Measurements from ENCODE around the gene RAVER1.
"Not testable (repeated sequence)": the region's sequence is repeated elsewhere in the genome, so short reads cannot be mapped to it uniquely, and the experiment has no call there.

RAVER1 gene

DNA sequence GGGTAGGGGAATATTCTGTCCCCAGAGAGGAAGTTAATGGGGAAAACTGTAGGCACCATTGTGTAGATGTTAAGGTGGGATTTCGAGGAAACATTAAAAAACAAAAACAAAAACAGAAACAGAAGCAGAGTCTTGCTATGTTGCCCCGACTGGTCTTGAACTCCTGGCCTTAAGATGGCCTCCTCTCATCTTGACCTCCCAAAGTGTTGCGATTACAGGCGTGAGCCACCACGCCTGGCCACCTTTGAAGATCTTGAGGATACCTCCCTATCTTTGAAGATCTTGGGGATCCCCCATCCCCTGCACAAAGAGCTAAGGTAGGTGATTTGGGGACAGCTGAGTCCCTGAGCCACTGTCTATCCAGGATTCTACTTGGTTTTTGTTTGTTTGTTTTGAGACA lies 6.6 kb upstream of the RAVER1 start:
- no peak for DNase-seq

DNA sequence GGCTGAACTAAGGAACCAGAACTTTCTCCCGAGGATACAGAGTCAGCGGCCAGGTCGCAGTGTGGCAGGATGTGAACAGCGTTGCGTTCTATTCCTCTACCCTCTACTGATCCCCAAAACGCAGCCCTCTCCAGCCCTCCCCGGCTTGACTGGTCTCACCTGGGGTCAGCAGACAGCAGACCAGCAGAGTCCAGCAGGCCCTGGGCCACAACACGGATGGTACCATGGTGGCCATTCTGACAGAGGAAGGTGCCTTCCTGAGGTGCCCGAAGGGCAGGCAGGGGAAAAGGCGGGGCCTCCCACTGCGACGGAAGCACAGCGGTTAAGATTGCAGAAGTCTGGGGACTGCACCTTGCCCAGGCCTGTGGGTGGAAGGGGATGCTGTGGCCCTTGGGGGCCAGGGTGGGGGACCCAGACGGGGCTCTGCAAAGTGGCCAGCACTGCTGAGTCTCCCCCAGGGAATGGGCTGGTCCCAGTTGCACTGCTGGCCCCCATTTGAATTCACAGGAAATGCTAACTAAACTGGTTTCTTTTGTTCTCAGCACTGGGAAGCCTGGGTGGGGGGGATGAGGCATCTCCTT lies 6.1 kb upstream of the RAVER1 start, which contains the start of gene ICAM3:
Gene ICAM3, minus strand, starts transcription at position 245 of the 581 bp plus-strand sequence. Its CDS starts 10 bp downstream, at position 235.
- DNase-seq: no peak

DNA sequence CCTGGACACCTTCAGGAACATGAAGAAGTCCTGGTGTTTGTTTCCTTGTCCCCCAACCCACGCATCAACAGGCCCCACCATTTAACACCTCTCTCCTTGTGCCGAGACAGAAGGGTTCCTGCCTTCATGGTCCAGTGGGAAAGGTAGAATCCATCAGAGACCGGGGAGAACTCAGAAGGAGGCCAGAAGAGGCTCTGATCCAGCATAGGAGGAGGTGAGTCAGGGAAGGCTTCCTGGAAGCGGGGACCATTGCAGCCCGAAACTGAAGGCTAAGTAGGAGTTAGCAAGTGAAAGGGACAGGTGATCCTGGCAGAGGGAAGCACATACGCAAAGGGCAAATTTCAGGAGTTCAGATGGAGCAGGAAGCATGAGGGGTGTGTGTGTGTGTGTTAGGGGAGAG lies 5.6 kb upstream of the RAVER1 start:
- no peak for DNase-seq

DNA sequence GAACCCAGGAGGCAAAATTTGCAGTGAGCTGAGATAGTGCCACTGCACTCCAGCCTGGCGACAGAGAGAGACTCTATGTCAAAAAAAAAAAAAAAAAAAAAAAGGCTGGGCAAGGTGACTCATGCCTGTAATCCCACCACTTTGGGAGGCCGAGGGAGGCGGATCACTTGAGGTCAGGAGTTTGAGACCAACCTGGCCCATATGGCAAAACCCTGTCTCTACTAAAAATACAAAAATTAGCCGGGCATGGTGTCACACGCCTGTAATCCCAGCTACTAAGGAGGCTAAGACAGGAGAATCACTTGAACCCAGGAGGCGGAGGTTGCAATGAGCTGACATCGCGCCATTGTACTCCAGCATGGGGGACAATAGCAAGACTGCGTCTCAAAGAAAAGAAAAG lies 3.4 kb upstream of the RAVER1 start:
- DNase-seq: not testable (repeated sequence)

DNA sequence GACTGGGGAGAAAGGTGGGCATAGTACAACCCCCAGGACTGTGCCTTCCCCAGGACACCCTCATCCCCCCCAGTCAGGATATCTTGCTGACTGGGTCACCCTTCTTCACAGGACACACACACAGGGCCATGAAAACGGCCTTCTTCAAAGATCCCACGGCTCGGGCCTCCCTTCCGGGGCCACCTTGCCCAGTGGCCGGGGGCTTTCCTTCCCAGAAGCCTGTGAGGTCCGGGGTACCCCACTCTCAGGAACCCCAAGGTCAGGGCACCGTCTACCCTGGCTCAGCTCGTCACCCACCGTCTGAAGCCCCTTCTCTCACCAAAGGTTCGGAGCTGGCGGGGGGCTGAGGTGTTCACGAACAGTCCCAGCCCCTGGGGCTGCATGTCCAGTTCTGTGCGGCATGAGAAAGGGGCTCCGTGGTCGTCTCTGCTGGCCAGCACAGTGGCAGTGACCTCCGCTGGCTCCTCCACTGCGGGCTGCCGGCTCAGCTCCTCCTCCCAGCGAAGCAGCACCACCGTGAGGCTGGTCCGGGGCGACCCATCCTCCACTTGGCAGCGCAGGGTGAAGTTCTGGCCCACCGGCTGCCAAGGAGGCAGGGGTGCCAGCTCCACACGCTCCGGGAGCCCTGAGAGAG lies 2.1 kb upstream of the RAVER1 start:
- DNase-seq: no peak

DNA sequence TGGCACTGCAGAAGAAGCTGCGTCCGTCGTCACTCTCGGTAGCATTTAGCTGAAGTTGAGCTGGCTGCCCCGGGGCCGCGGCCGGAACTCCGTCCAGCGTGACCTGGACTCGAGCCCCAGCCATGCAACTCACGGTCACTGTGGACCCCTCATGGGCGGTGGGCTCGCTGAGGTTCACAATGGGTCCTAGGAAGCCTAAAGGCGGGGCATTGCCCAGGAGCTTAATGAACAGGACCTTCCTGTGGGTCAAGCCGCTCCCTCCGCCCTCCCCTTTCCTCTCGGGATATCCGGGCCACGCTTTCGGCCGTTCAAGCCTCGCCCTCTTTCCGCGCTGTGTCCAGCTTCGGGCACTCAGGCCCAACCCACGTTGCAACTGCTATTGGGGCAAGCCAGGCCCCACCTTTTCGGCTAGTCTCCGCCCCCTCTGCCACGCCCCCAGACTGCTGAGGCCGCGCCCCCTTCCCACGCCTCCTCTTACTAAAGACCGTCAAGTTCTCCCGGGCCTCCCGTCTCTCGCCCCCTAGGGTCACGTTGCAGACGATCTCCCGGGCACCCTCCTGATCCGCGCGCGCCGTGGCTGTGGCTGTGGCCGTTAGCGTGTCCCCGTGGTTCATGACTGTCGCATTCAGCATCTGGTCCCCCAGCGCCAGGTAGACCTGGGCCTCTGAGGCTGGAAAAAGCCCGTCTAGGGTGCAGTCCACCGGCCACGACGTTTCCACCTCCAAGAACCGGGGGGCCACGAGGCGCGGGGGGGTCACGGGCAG lies 1.4 kb upstream of the RAVER1 start:
- DNase-seq: peak; percentile 95

DNA sequence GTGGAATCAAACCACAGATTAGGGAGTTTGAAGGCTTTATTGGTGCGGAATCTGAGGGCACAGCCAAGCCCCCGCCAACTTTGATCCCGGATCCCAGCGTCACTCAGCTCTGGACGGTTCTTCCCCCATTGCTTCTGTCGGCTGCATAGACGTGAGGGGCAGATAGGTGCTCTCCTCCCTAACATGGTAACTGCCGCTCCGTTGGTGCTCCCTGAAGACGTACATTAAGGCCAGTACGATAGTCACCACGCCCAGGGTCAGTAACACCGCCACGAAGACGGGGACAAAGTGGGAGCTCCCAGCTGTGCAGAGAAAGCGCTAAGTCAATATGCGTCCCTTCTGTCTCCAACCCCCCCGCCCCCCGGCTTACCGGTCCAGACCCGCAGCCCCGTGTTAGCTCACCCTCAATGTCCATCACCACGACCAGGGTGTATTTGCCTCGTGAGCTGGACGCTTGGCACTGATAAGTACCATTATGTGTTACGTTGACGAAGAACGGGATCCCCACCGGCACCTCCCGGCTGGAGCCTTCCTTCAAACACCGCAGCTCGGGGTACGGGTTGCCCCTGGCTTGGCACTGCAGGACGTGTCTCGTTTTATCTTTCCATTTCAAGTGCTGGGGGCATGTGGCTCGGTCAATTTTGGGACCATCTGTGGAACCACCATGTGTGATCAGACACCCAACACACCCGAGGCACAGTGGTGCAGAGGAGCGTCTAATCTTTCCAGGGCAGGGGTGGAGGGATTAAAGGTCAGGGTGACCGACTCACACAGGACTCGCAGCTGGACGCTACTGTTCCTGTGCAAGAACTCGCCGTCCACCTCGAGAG lies 644 bp upstream of the RAVER1 start:
- no peak for DNase-seq

DNA sequence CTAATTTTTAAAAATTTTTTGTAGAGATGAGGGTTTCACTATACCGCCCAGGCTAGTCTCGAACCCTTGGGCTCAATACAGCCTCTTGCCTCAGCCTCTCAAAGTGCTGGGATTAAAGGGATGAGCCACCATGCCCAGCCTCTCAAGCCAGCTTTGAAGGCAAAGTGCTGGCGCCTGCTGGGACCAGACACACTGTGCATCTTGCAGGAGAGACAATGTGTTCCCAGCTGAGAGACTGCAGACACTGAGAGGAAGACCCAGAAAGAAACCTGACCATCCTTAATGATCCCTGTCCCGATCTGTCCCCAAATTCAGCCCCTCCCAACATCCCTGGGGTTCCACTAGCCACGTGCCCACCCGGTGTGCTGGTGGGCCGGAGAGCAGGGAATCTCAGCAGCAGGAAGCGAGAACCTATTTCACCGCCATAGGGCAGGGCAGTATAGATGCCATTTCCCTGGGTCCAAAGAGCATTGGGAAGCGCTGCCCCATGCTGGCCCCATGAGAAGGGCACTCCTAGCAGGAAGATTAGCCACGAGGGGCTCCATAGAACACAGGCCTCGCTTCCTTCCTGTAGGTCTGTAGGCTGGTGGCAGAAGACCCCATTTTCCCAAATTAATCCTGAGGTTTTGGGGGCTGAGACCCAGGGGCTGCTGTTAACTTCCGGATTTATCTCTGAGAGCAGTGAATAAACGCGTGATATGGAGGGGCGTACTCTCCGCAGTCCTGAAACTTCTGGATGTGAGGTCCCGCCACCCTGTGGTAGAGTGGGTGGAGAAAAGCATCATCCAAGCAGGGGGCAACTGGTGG lies 968 bp downstream of the RAVER1 start:
- no peak for DNase-seq

DNA sequence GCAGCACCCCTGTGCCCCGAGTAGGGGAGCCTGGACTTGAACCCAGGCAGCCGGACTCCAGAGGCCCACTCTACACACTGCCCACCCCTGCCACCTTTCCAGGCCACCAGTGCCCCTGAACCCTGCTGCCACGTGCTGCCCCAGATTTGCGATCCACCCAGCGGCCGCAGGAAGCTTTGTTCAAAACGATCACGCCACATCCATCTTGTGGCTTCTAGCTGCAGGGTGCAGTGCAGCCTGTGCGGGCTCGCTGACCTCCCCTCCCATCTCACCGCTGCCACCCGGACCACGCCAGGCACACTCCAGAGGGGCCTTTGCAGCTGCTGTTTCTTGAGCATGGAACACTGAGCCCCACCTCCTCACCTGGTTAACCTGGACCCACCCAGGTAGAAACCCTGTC lies 3.8 kb downstream of the RAVER1 start:
- no peak for DNase-seq

DNA sequence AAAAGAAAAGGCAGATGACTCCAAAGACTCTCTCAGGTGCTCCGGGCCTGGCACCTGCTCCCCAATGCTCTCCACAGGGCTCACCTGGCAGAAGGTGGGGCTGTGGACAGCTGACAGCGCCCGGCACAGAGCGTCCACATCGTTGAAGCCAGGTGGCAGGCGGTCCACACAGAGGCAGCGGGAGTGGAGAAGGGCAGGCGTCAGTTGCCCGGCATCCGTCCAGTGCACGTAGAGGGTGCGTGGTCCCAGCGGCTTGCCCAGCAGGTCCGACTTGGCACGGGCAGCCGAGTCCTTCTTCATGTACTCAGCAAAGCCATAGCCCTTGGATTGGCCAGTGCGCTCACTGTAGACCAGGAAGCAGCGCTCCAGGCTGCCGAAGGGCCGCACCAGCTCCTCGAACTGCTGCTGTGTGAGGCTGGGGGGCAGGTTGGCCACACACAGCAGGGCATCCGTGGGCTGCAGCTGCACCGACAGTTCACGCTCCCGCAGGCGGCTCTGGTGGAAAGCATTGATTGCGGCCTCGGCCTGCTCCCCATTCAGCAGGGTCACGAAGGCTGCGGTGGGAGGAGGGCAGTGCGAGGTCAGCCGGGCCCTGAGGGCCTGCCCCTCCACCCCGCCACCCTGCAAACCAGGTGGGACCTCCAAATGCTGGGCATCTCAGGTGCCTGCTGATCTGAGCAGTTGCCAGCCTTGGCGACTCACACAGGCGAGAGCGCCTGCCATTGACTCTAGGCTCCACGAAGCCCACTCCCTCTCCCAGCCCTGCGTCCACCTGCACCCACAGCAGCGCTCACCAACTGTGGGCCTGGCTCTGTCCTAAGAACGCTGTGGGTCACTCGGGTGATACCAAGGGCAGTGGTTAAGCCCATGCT lies 4.5 kb downstream of the RAVER1 start:
- no peak for DNase-seq

DNA sequence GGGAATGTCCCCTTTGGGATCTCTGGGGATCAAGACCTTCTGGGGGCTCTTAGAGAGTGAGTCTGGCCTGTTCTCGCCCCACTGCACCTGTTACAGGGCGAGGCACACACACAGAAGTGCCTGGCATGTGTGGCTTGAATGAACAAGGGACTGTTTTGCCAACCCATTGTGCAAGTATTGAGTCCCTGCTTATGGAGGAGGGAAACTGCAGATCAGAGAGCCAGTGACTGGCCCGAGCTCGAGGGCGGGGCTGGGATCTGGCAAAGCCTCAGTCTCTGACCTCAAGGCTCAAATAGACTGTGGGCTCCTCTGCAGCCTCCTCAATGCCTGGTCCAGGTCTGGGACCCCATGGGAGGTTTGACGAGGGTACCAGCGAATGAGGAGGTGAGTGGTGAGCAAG lies 5.5 kb downstream of the RAVER1 start:
- no peak for DNase-seq

DNA sequence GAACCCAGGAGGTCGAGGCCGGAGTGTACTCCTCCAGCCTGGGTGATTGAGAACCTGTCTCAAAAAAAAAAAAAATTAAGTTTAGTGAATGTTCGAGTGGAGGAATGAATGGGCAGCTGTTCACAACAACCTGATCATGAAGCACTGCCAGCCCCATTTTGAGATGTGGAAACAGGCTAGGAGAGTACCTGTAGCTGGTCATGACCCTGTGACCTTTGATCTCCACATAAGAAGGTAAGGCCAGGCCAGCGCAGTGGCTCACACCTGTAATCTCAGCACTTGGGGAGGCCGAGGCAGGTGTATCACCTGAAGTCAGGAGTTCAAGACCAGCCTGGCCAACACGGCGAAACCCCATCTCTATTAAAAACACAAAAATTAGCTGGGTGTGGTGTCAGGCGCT lies 7.6 kb downstream of the RAVER1 start:
- DNase-seq: no peak

DNA sequence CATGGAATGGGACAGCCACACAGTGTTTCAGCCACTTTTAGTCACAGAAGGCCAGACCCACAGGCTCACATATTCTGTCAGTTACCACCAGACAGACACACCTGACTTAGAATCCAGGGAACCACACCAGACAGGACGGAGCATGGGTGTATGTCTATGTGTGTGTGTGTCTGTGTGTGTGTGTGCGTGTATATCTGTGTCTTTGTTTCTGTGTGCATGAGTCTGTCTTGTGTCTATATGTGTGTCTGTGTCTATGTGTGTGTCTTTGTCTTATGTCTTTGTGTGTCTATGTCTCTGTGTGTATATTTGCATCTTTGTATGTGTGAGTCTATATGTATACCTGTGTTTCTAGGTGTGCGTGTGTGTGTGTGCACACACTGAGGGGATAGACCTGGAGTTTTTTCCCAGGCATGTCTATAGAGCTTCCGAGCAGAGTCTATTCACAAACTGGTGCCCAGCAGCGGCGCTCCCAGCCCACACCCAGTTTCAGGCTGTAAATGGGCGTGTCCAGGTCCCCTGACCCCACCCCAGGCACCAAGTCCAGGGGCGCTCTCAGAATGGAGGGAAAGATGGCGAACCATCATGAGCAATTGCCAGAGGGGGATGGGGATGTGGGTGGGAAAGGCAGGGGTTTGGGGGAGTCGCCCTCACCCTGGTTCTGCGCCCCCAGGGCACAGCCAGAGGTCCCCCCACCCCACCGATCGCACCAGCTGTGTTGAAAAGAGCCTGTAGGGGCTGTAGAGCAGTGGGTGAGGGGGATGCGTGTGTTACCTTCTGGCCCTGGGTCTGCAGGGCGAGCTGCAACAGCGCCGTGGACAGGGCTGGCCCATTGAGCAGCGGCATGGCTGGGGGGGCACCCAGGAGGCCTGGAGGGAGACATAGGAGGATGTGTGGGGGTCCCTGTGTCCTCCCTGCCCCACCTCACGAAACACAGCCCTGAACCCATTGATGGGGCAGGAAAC lies 11.2 kb downstream of the RAVER1 start:
- no peak for DNase-seq

DNA sequence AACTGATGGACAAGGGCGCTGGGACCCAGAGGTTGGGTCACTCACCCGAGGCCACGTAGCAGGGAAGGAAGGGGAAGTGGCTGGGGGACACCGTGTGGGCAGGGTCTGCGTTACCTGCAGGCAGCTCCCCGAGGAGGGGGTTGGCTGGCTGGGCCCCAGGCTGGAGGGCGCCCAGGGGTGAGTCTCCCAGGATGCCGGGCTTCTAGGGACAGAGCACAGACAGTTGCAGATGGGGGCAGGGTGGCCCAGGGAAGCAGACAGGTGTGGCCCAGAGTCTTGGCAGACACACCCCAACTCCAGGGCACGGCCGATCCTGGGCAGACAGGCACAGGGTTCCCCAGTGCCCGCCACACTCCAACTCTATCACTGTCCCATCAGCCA lies 11.9 kb downstream of the RAVER1 start:
- DNase-seq: no peak

DNA sequence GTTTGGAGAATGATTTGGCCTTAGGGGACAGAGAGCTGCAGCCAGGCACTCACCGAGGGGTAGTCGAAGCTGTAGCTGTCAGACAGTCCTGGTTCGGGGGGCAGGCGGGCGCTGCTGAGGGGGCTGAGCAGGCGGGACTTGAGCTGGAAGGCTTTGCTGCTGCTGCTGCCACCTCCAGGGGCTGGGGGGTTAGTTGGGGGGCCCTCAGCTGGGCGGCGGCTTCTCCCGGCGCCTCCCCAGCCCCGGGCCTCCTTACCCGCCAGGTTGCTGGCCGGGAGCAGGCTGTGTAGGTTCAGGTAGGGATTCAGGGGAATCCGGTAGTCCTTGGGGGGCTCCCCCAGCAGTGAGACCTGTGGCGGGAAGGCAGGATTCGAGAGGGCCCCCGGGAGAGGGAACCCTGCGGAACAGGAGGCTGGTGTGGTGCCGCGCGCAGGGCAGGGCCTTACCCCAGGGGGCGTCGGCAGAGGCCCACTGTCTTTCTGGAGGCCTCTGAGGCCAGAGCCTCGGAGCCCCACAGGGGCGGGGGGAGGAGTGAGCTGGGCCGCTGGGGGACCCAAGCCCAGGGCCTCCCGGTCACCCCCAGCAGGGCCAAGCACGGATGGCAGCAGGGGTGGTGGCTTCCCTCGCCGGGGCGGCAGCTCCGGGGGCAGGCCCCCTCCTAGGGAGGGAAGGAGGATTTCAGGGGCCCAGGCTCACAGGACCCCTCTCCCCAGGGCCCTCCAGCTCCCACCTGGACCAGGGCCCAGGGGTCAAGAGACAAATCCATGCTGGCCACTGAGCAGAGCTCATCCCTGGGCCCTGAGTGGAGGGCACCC lies 12.5 kb downstream of the RAVER1 start:
- no peak for DNase-seq

DNA sequence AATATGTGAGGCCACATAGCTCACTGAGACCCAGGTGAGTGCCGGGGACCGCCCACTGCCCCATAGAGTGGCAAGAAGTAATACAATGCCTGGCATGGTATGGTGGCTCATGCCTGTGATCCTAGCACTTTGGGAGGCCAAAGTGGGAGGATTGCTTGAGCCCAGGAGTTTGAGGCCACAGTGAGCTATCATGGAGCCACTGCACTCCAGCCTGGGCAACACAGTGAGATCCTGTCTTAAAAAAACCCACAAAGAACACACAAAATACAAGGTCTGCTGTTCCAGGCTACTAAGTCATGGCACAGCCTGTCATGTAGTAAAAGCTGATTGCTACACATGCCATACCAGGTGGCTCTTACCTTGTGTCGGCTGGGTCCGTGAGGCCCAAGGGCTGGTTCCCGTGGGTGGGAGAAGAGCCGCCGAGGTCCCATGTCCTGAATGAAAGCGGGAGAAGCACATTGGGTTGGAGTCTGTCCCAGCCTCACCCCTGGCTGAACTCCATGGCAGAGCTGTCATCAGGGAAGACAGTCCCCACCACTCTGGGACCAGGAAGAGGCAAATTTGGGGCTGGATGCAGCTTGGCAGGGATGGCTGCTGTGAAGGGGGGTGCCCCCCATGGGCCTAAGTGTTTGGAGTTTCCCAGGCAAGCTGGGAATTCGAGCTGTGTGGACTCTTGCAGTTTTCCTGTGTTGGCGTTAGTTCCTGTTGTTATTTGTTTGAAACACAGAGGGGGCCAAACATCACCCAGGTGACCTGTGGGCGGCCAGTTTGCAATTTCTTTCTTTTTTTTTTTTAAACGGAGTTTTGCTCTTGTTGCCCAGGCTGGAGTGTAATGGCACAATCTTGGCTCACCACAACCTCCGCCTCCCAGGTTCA lies 14.3 kb downstream of the RAVER1 start:
- DNase-seq: no peak

DNA sequence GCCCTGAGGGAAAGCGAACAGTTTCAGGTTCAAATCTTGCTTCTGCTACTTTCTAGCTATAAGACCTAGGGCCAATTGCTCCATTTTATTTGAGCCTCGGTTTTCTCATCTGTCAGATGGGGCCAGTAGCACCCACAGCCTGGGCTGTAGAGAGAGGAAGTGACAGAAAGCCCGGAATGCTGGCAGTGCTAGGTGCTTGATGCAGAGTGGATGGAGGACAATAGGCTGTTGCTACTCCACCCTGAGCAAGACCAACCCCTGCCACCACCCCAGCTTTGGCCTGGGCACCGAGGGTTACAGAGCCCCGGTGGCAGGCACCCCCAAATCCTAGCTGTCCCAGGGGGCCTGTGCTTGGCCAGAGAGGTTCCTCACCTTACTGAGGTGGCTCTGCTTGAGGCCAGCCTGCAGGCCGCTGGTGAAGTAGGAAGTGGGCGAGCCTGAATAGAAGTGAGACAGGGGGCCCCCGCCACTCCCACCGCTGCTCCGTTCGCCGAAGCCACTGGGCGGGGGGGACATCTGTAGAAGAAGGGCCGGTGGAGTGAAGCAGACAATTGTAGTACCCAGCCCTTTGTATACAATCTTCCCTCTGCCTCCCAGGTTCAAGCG lies 15.4 kb downstream of the RAVER1 start:
- no peak for DNase-seq
